ENCODE measurements around the gene CGAS.

The CGAS gene

DNA sequence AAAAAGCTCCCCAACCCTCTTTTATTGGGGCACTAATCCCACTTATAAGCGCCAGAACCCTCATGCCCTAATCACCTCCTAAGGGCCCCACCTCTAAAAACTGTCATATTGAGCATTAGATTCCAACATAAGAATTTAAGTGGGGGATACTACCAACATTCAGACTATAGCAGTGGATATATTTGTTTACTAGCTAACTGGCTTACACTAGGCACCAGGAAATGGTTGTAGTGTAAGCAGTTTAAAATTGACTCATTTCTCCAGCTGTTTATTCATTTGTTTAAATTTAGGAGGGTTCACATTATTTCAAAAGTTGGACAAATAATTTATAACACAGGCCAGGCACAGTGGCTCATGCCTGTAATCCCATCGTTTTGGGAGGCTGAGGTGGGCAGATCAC is 32.3 kb upstream of the CGAS start:
- no peaks in the 10 kb centered on the region for H3K4me1 ChIP-seq (ENCODE audit: control insufficient read depth in 2 of 2, insufficient read depth in 1 of 2, low read depth in 1 of 2, low read length in 2 of 2)
- H3K9ac ChIP-seq (ENCODE audit: low read depth, low read length, poor library complexity), result no peak overlapping the region
- no peak overlapping the region for H2AK5ac ChIP-seq (ENCODE audit: low read depth, low read length)
- DNase-seq (ENCODE audit: low spot score), result no peak
- no peak overlapping the region for H4K91ac ChIP-seq (ENCODE audit: low read depth, low read length, poor library complexity)
- H2BK15ac ChIP-seq (ENCODE audit: low read length), result no peak overlapping the region
- H3K27me3 ChIP-seq (ENCODE audit: control insufficient read depth in 3 of 3, insufficient read depth in 3 of 3, low read depth in 1 of 3, low read length in 3 of 3), result no peaks in the 10 kb centered on the region
- no peak overlapping the region for H2BK12ac ChIP-seq (ENCODE audit: low read length)
- no peak overlapping the region for H4K8ac ChIP-seq (ENCODE audit: low read depth, low read length)
- no peaks in the 10 kb centered on the region for H3K9me3 ChIP-seq (replicated peaks in 1 of 2; ENCODE audit: control insufficient read depth in 2 of 2, insufficient read depth in 1 of 2, low read depth in 1 of 2, low read length in 2 of 2)
- no CpG with 5 or more reads among the region's 2 CpGs for WGBS, 2 donors (ENCODE audit: extremely low coverage in 2 of 2, insufficient read length in 2 of 2, insufficient replicate concordance in 1 of 2)
- no peak overlapping the region for H3K14ac ChIP-seq (ENCODE audit: low read length)
- no peak overlapping the region for H2BK5ac ChIP-seq (ENCODE audit: low read length)
- no peak overlapping the region for H2AFZ ChIP-seq (ENCODE audit: low read length)
- H3K4ac ChIP-seq (ENCODE audit: low read length), result no peak overlapping the region
- H3K4me2 ChIP-seq (ENCODE audit: insufficient read depth, low read length, poor library complexity, severe bottlenecking), result no peak overlapping the region
- H3K18ac ChIP-seq (ENCODE audit: low read length), result no peak overlapping the region
- H2BK120ac ChIP-seq (ENCODE audit: low read depth, low read length), result no peak overlapping the region
- H3K27ac ChIP-seq (replicated peaks; ENCODE audit: low read length), result no peak overlapping the region
- peaks cover 25 to 65% of the 10 kb centered on the region in 2 donors for H3K36me3 ChIP-seq (replicated peaks in 1 of 2; ENCODE audit: control insufficient read depth in 2 of 2, insufficient read depth in 2 of 2, low read length in 2 of 2)
- H3K4me3 ChIP-seq (ENCODE audit: low read length in 2 of 2), result no peak overlapping the region
- peaks cover 1% of the 10 kb centered on the region for H3K79me1 ChIP-seq (ENCODE audit: low read depth, low read length)
- H3K23ac ChIP-seq (ENCODE audit: low read depth, low read length, poor library complexity), result no peak overlapping the region

DNA sequence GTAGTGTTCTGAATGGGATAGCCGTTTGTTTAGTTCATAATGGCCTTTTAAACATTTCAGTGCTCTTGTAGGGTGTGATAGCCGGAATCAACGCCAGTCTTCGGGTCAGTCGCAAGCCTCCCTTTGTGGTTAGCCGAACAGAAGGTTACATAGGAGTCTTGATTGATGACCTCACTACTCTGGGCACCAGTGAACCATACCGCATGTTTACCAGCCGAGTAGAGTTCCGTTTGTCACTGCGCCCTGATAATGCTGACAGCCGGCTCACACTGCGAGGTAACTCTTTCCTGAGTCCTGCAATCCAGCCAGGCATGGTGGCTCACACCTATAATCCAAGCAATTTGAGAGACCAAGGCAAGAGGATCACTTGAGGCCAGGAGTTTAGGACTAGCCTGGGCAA is 29.9 kb upstream of the CGAS start:
- H3K27ac ChIP-seq (replicated peaks; ENCODE audit: low read length), result no peak overlapping the region
- no peak overlapping the region for H3K23ac ChIP-seq (ENCODE audit: low read depth, low read length, poor library complexity)
- no peak overlapping the region for H3K4ac ChIP-seq (ENCODE audit: low read length)
- peaks cover 1% of the 10 kb centered on the region for H3K79me1 ChIP-seq (ENCODE audit: low read depth, low read length)
- no peaks in the 10 kb centered on the region for H3K4me1 ChIP-seq (ENCODE audit: control insufficient read depth in 2 of 2, insufficient read depth in 1 of 2, low read depth in 1 of 2, low read length in 2 of 2)
- no peak overlapping the region for H3K4me3 ChIP-seq (ENCODE audit: low read length in 2 of 2)
- H3K18ac ChIP-seq (ENCODE audit: low read length), result no peak overlapping the region
- H2AK5ac ChIP-seq (ENCODE audit: low read depth, low read length), result no peak overlapping the region
- no CpG with 5 or more reads among the region's 12 CpGs for WGBS, 2 donors (ENCODE audit: extremely low coverage in 2 of 2, insufficient read length in 2 of 2, insufficient replicate concordance in 1 of 2)
- H2BK12ac ChIP-seq (ENCODE audit: low read length), result no peak overlapping the region
- no peaks in the 10 kb centered on the region for H3K9me3 ChIP-seq (replicated peaks in 1 of 2; ENCODE audit: control insufficient read depth in 2 of 2, insufficient read depth in 1 of 2, low read depth in 1 of 2, low read length in 2 of 2)
- no peak overlapping the region for H2BK5ac ChIP-seq (ENCODE audit: low read length)
- no peak overlapping the region for H3K9ac ChIP-seq (ENCODE audit: low read depth, low read length, poor library complexity)
- no peak overlapping the region for H3K14ac ChIP-seq (ENCODE audit: low read length)
- no peak overlapping the region for H4K8ac ChIP-seq (ENCODE audit: low read depth, low read length)
- H3K36me3 ChIP-seq (replicated peaks in 1 of 2; ENCODE audit: control insufficient read depth in 2 of 2, insufficient read depth in 2 of 2, low read length in 2 of 2), result peaks cover 21 to 52% of the 10 kb centered on the region in 2 donors
- H2AFZ ChIP-seq (ENCODE audit: low read length), result no peak overlapping the region
- no peak overlapping the region for H3K4me2 ChIP-seq (ENCODE audit: insufficient read depth, low read length, poor library complexity, severe bottlenecking)
- H2BK15ac ChIP-seq (ENCODE audit: low read length), result no peak overlapping the region
- H3K27me3 ChIP-seq (ENCODE audit: control insufficient read depth in 3 of 3, insufficient read depth in 3 of 3, low read depth in 1 of 3, low read length in 3 of 3), result no peaks in the 10 kb centered on the region
- no peak overlapping the region for H4K91ac ChIP-seq (ENCODE audit: low read depth, low read length, poor library complexity)
- no peak overlapping the region for H2BK120ac ChIP-seq (ENCODE audit: low read depth, low read length)
- DNase-seq (ENCODE audit: low spot score), result no peak

DNA sequence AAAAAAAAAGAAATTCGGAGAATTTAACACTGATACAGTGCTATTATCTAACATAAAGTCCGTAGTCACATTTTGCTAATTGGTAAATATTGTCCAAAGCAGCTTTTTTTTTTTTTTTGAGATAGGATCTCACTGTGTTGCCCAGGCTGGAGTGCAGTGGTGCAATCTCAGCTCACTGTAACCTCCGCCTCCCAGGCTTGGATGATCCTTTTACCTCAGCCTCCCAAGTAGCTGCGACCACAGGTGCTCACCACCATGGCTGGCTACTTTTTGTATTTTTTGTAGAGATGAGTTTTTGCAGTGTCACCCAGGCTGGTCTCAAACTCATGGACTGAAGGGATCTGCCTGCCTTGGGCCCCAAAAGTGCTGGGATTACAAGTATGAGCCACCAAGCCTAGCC is 25.3 kb upstream of the CGAS start:
- H3K4me1 ChIP-seq (ENCODE audit: control insufficient read depth in 2 of 2, insufficient read depth in 1 of 2, low read depth in 1 of 2, low read length in 2 of 2), result no peaks in the 10 kb centered on the region
- no peak overlapping the region for H3K18ac ChIP-seq (ENCODE audit: low read length)
- no peak overlapping the region for H3K4ac ChIP-seq (ENCODE audit: low read length)
- no peak overlapping the region for H3K9ac ChIP-seq (ENCODE audit: low read depth, low read length, poor library complexity)
- H2BK5ac ChIP-seq (ENCODE audit: low read length), result no peak overlapping the region
- no peak overlapping the region for H2BK15ac ChIP-seq (ENCODE audit: low read length)
- no peak overlapping the region for H4K8ac ChIP-seq (ENCODE audit: low read depth, low read length)
- H3K4me2 ChIP-seq (ENCODE audit: insufficient read depth, low read length, poor library complexity, severe bottlenecking), result no peak overlapping the region
- H3K27me3 ChIP-seq (ENCODE audit: control insufficient read depth in 3 of 3, insufficient read depth in 3 of 3, low read depth in 1 of 3, low read length in 3 of 3), result no peaks in the 10 kb centered on the region
- no peak overlapping the region for H2BK120ac ChIP-seq (ENCODE audit: low read depth, low read length)
- DNase-seq (ENCODE audit: low spot score), result no peak
- no peak overlapping the region for H2AK5ac ChIP-seq (ENCODE audit: low read depth, low read length)
- no peak overlapping the region for H3K27ac ChIP-seq (replicated peaks; ENCODE audit: low read length)
- H3K23ac ChIP-seq (ENCODE audit: low read depth, low read length, poor library complexity), result no peak overlapping the region
- no peak overlapping the region for H2AFZ ChIP-seq (ENCODE audit: low read length)
- no peak overlapping the region for H2BK12ac ChIP-seq (ENCODE audit: low read length)
- no peak overlapping the region for H4K91ac ChIP-seq (ENCODE audit: low read depth, low read length, poor library complexity)
- no peak overlapping the region for H3K14ac ChIP-seq (ENCODE audit: low read length)
- peaks cover 3% of the 10 kb centered on the region for H3K79me1 ChIP-seq (ENCODE audit: low read depth, low read length)
- no CpG with 5 or more reads among the region's 4 CpGs for WGBS, 2 donors (ENCODE audit: extremely low coverage in 2 of 2, insufficient read length in 2 of 2, insufficient replicate concordance in 1 of 2)
- H3K9me3 ChIP-seq (replicated peaks in 1 of 2; ENCODE audit: control insufficient read depth in 2 of 2, insufficient read depth in 1 of 2, low read depth in 1 of 2, low read length in 2 of 2), result no peaks in the 10 kb centered on the region
- H3K4me3 ChIP-seq (ENCODE audit: low read length in 2 of 2), result no peak overlapping the region
- peaks cover 21 to 58% of the 10 kb centered on the region in 2 donors for H3K36me3 ChIP-seq (replicated peaks in 1 of 2; ENCODE audit: control insufficient read depth in 2 of 2, insufficient read depth in 2 of 2, low read length in 2 of 2)

DNA sequence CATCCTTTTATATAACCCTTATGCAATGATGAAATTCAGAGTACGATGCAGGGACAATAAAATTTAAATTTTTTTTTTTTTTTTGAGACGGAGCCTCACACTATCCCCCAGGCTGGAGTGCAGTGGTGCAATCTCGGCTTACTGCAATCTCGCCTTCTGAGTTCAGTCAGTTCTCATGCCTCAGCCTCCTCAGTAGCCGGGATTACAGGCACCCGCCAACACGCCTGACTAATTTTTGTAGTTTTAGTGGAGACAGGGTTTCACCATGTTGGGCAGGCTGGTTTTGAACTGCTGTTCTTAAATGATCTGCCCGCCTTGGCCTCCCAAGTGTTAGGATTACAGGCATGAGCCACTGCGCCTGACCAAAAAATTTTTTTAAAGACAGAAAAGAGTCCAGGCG is 24.6 kb upstream of the CGAS start:
- Histone ChIP-seq H4K8ac (ENCODE audit: low read depth, low read length) (no peak overlapping the region), H2AFZ (ENCODE audit: low read length) (no peak overlapping the region), H3K27me3 (ENCODE audit: control insufficient read depth in 3 of 3, insufficient read depth in 3 of 3, low read depth in 1 of 3, low read length in 3 of 3) (no peaks in the 10 kb centered on the region), H3K23ac (ENCODE audit: low read depth, low read length, poor library complexity) (no peak overlapping the region), H3K4me3 (ENCODE audit: low read length in 2 of 2) (no peak overlapping the region), H2BK5ac (ENCODE audit: low read length) (no peak overlapping the region), H3K4ac (ENCODE audit: low read length) (no peak overlapping the region), H3K9ac (ENCODE audit: low read depth, low read length, poor library complexity) (no peak overlapping the region), H3K18ac (ENCODE audit: low read length) (no peak overlapping the region), H4K91ac (ENCODE audit: low read depth, low read length, poor library complexity) (no peak overlapping the region), H2AK5ac (ENCODE audit: low read depth, low read length) (no peak overlapping the region), H3K36me3 (replicated peaks in 1 of 2; ENCODE audit: control insufficient read depth in 2 of 2, insufficient read depth in 2 of 2, low read length in 2 of 2) (peaks cover 15 to 54% of the 10 kb centered on the region in 2 donors), H3K27ac (replicated peaks; ENCODE audit: low read length) (no peak overlapping the region), H2BK120ac (ENCODE audit: low read depth, low read length) (no peak overlapping the region), H3K4me1 (ENCODE audit: control insufficient read depth in 2 of 2, insufficient read depth in 1 of 2, low read depth in 1 of 2, low read length in 2 of 2) (no peaks in the 10 kb centered on the region), H3K4me2 (ENCODE audit: insufficient read depth, low read length, poor library complexity, severe bottlenecking) (no peak overlapping the region), H3K14ac (ENCODE audit: low read length) (no peak overlapping the region), H3K79me1 (ENCODE audit: low read depth, low read length) (peaks cover 3% of the 10 kb centered on the region), H3K9me3 (replicated peaks in 1 of 2; ENCODE audit: control insufficient read depth in 2 of 2, insufficient read depth in 1 of 2, low read depth in 1 of 2, low read length in 2 of 2) (no peaks in the 10 kb centered on the region), H2BK12ac (ENCODE audit: low read length) (no peak overlapping the region), H2BK15ac (ENCODE audit: low read length) (no peak overlapping the region)
- DNase-seq (ENCODE audit: low spot score), result no peak
- WGBS, 2 donors (ENCODE audit: extremely low coverage in 2 of 2, insufficient read length in 2 of 2, insufficient replicate concordance in 1 of 2), result no CpG with 5 or more reads among the region's 10 CpGs

Measured in neuronal stem cell (in vitro differentiated cells).